Prostate gland (tissue), 1 donor: ENCODE data around the gene CELSR2.

Experiments
- POLR2A ChIP-seq: fragments of 450-650 bp; IDR thresholded peaks from one replicate; pipeline ENCODE4 v1.6.1; 2016; ENCODE audit warnings: antibody characterized with exemption, mild to moderate bottlenecking
- POLR2AphosphoS5 ChIP-seq: sonication (generic); formaldehyde crosslinking; IDR thresholded peaks from one replicate; pipeline ENCODE4 v1.6.1; 2017; ENCODE audit warnings: antibody characterized with exemption

DNA sequence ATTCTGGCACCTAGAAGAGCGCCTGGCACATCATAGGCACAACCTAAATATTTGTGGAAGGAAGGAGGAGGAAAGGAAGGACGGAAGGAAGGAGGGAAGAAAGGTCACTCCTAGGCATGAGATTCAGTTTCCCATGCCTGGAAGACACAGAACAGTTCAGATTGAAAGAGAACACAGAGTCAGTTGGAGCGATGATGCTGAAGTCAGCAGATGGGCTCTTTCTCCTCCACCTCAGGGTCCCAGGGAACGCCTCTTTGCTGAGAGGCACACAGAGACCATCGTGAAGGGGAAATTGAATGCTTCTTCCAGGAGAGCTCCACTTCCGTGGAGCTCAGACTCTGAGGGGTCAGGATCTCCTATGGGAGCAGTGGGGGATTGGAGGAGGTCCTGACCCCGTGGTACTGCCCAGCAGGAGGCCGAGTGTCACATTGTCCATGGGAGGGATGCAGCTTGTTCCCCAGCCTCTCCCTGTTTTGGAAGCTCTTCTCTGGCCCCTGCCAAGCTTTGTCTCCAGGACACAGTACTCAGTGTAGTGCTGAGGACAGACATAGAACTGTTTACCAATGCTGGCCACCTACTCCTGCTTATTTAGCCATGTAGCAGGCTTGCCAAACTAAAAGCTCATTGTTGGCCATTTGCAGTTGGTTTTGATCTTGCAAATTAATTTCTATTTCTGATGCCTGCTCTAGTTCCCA is 55.0 kb downstream of the CELSR2 start:
- TF ChIP-seq POLR2AphosphoS5 (peak; percentile 28), POLR2A (no peak)
